ENCODE measurements around the gene ABCF2.

- TF ChIP-seq CTCF (conservative IDR thresholded peaks at IDR 0.05 in 1 of 2, IDR thresholded peaks at IDR 0.05 in 1 of 2; ENCODE audit: extremely low read depth in 1 of 2, insufficient read depth in 1 of 2, low read depth in 1 of 2, low read length in 2 of 2) (no peak), EZH2 (IDR thresholded peaks at IDR 0.05; ENCODE audit: borderline replicate concordance, low read length) (no peak)
Measured at GRCh38 chr7:151241755-151242096, 14.7 kb upstream of the ABCF2 start.
